HG03103 (cell line): ENCODE data around the gene PRKG1.

Experiments used
- ATAC-seq: cut with Tn5 transposase; IDR thresholded peaks from one replicate; pipeline ENCODE4 v1.9.1; 2021; ENCODE audit warnings: low read depth; ENCODE audit not compliant: unreplicated experiment

Gene PRKG1

DNA sequence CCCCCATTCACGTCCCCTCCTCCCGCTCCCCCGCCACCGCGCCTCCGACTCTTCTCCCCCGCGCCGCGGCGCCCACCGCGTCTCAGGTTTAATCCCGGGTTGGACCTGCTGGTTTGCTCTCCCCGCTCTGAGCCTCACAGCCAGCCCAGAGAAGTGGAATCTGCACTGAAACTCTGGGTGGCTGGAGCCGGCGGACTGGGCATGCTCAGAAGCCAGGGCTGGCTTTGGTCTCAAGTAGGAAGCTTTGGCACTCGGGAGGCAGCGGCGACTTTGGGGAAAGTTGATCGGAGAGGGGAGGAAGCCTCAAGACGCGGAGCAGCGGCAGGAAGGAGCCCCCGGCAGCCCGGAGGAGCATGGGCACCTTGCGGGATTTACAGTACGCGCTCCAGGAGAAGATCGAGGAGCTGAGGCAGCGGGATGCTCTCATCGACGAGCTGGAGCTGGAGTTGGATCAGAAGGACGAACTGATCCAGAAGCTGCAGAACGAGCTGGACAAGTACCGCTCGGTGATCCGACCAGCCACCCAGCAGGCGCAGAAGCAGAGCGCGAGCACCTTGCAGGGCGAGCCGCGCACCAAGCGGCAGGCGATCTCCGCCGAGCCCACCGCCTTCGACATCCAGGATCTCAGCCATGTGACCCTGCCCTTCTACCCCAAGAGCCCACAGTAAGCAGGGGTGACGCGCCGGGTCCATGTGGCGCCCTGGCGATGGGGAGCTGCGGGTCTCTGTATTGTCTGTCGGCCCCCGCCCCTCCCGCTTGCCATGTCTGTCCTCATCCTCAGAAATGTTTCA is at the start of gene PRKG1:
TSS of gene PRKG1 (plus strand) at position 250 of the 791 bp plus-strand sequence.
- ATAC-seq, result no peak

DNA sequence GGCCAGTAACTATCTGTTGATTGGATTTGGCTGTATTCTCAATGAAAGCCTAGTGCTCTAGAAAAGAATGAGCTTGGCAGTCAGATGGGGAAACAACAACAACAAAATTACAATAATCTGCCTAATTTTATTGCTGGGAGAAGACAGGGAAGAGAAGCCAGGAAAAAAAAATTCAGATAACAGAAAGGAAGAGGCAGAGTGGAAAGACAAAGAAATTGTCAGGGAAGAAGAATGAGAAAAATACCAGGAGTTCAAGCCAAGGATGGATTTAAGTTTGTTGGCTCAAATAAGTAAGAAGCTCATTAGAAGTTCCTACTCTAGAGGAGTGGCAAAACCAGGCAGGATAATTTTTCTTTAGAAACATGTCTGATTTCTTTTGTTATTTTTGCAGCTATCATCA is 45.9 kb upstream of the PRKG1 start:
- ATAC-seq, result no peak

DNA sequence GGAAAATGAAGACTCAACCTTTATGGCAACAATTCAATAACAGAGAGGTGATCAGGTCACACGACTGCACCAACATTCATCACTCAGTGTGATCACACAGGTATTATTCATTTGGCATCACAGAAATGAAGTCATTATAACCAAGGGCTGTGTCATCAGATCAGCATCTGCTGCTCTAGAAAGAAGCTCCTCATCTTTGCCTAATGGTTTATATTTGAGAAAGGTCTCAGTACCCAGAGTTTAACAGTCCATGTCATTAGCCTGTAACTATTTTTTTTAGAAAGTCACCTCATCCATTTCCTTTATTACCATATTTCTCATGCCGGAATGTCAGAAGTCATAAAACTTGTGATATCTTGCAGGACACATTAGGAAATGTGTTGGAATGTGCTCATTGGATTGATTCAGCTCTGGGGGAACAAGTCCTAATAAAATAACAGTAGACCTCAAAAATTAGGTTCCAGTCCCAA is 45.1 kb upstream of the PRKG1 start:
- ATAC-seq, result no peak

DNA sequence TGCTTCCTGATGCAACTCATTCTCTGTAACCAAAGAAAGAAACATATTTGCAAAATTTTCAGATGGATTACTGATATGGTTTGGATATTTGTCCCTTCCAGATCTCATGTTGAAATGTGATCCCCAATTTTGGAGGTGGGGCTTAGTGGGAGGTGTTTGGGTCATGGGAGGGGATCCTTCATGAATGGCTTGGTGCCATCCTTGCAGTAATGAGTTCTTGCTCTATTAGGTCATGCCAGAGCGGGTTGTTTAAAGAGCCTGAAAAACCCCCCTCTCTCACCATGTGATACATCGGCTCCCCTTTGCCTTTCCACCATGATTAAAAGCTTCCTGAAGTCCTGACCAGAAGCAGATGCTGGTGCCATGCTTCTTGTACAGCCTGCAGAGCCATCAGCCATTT is 43.8 kb upstream of the PRKG1 start:
- ATAC-seq, result no peak

DNA sequence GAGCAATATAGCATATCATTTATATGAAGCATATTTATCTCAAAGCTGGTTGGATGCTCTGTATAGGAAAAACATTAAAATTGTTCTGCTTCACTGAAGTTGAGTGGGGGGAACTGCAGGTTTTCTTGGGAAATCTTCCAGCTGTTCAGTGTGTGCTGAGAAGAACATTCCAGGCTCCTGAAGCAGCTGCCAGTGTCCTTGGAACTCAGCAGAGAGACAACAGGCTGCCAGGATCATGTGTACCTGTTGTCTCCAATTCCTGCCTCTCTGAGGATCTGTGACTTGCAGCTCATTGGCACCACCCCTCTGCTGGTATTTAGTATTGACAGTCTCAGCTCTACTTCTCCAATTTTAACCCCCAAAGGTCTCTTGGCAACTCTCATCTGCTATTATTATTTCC is 42.3 kb upstream of the PRKG1 start:
- ATAC-seq, result no peak

DNA sequence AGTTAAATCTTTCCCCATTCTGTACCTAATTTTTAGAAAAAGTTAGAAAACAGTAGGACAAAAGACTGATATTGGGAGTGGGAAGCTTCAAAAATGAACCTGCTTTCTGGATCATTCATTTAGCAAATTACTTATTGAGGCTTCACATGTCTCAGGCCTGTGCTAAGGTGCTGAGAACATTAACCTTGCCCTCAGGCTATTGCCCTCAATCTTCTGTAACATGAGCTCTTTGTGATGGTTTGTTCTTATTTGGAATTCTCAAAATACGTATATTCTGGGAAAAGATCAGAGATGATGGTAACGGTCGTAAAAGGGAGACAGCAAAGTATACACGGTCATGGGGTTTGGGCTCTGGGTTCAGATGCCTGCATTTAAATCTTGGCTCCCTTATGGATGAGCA is 39.5 kb upstream of the PRKG1 start:
- ATAC-seq, result no peak

DNA sequence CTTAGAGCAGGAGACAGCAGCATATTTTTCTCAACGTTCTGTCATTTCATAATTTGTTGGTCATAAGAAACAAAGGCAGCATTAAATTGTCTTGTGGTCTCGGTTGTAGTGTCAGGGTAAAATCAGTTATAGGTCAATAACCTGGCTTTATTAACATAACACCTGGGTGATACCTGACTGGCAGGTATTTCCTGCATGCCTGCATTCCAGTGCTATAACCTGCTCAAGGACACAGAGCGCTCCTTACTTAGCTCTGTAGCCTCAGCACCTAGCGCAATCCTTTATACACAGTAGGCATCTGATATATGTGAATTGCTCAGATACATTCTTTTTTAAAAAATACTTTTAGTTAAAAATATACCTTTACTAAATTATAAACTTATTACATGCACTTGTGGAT is 38.9 kb upstream of the PRKG1 start:
- no peak for ATAC-seq

DNA sequence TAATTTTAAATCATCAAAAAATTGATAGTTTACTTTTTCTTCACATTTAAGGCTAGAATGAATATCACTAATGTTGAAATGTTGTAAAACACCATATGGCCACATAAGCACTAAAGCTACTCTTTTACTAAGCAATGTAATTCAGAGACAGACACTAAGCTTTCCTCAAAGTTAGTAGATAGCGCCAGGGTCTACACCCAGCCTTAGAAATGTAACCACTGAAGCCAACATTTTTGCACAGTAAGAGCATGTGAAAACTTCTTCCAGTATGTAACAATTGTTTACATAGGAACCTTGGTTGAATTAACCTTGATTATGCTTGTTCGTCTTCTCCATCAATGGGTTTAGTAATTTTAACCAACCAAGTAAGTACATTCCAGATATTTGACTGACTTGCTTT is 28.4 kb upstream of the PRKG1 start:
- ATAC-seq, result no peak

DNA sequence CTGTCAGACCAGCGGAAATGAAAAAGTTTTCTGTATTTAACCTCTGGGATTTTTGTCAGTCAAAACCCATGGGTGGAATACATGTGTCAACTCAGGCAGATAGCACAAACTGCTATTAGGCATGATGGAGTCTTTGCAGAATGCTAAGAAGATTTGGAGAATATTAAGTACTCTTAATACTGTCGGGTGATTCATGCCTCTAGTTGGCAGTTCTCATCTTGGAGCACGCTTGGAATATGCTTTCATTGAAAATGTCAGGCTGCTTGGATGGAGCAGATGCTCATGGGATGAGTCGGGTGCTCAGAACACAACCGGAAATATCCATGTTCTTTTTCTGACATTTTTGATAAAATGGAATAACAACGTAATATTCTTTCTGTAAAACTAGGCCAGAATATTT is 27.6 kb upstream of the PRKG1 start:
- no peak for ATAC-seq

DNA sequence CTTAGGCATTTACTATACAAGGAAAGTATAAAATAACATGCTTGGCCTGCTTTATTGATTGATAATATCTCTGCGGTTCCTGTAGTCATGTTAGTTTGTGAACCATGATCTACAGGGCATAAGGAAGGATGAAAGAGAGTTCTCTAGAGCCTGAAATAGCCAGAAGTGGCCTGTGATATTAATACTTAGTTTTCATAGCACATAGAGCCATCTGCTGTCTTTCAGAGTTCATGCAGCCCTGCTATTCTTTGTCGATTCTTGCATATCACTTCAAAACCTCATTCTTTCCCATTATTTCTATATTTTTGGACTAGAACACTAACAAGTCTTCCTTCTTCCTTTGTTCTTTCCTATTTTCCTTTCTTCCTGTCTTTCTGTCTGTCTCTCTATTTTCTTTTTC is 26.4 kb upstream of the PRKG1 start:
- ATAC-seq, result no peak

DNA sequence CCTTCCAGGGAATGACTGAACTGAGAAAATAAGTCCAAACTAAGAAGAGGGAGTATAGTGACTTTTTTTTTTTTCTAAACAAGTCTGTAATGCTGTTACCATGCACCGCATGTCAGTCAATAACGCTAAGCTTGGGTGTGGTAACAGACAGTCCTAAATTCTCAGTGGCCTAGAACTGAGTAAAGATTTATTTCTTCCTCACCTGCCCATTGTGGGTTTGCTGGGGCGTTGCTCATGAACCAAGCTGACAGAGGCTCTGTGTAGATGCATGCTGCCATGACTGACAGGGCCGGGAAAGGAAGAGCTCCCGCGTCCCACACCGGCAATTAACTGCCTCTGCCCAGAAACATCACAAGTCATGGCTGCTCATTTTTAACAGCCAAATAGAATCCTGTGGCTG is 25.5 kb upstream of the PRKG1 start:
- ATAC-seq, result no peak

DNA sequence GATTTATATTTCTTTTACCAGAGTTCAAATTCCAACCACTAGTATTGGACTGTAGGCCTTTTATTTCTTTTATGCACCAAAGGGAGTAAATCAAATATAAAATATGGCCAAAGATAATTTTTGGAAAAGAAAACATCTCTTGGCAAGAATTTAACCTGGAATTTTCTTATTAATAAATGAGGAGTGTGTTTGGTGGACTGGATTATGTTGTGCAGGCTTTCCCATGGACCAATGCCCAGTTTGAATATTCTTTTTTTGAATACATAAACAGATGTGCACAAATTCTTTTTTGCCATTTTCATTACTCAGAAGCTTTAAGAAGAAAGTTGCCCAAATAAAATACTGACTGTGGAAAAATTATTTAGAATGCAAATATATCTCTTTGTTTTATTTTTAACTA is 22.1 kb upstream of the PRKG1 start:
- no peak for ATAC-seq

DNA sequence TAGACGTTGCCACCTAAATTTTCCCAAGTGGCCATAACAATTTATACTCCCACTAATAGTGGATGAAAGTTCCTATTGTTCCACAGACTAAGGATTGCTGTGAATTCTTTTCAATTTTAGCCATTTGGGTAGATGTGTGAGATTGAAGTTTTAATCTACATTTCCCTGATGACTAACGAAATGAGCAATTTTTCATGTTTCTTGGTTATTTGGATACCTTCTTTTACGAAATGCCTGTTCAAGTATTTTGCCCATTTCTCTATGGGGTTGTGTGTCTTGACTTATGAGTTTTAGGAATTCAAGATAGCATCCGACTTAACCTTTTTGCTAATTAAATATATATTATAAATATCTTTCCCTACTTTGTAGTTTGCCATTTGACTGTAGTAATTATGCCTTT is 16.4 kb upstream of the PRKG1 start:
- ATAC-seq, result no peak

DNA sequence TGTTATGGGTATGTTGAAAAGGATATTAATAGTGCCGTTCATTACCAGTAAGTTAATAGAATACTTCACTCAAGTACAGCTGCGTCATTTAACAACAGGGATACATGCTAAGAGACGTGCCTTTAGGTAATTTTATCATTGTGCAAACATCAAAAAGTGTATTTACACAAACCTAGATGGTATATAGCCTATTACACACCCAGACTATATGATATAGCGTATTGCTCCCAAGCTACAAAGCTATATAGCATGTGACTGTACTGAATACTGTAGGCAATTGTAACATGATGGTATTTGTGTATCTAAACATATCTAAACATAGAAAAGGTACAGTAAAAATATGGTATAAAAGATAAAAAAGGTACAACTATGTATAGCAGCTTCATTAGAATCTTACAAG is 11.1 kb upstream of the PRKG1 start:
- no peak for ATAC-seq

DNA sequence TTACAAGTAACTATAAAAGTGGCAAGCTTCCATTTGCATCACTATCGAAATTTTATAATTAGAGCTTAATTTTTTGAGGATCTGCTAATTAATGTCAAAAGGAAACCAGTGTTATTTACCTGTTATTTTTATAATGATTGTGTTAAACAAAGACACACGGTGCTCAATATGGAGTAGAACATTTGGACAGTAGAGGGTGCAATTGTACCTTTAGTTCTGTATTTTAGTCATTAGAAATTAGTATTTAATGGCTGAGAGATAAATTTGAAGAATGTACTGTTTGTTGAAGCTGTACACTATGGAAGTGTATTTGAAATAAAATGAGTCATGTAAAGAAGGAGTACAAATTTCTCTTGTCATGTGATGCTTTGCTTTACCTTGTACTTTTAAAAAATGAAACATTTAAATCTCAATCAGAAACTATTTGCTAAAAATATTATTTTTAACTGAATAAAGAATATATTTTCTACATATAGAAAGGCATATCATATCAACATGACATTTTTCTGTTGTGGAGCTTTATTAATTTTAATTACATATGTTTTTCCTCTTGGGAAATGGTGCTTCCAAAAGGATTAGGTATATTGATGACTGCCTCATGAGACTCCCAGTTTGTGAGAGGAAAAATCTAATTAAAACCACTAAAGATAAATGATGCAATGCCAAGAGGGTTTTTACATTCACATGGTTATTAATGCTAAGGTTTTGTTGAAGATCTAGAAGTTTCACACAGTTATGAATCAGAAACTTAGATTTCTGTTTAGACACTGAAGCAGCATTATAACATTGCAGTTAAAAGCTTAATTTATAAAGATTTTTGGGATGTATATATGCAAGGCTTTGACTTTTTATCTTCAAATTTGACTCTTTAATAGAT is 10.4 kb upstream of the PRKG1 start:
- no peak for ATAC-seq

DNA sequence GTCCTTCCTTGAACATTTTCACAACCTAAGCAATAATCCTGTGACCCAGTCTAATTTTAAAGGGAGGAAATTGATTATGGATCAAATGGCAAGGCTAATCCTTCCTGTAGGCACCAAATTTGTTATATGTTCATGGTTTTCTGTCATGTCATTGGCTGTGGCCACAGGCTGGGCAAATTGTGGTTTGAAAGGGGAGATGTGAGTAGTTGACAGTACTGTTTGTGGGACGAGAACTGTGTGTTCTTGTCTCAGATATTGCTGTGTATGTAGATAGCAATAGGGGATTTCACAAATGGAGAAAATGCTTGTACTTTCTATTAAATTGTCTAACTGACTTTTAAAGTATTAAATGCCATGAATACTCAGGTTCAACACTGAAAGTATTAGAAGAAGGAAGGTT is 8.1 kb upstream of the PRKG1 start:
- ATAC-seq, result no peak

DNA sequence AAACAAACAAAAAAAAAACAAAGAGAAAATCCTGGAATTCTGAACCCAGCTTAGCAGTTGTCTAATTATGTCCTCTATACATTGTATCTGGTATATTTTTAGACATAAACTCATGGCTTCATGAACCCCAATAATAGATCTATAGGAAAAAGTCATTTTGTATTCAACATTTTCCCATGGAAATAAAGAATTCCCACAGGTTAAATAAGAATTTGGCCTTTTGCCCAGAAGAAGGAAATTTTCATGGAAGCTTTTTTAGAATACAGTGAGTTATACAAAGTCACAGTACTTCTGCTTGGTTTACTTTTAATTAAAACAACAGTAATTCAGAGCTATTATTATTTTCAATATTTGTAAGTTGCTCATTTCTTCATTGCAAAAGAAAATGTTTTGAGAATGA is 2.1 kb upstream of the PRKG1 start:
- ATAC-seq, result no peak

DNA sequence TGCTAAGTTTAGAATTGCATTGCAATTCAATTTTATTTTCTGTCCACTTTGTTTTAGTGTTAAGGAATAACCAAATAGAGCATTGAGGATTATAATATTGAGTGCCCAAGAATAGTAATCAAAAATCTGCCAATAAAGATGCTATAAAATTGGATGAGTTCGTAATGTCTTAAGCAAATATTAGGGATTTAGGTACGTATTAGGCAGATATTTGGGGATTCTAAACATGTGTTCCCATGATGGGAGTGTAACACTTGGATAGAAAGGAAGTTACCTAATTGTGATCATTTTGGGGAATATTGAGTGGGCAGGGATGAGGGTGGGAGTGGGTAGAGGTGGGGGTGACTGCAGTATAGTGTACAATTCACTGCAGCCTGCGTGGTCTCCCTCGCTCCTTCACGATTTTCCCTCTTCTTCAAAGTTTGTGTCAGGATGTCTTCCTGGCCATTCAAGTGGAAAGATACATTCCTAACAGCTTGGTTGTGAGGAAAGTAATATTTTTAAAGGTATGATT is 1.3 kb upstream of the PRKG1 start:
- no peak for ATAC-seq

DNA sequence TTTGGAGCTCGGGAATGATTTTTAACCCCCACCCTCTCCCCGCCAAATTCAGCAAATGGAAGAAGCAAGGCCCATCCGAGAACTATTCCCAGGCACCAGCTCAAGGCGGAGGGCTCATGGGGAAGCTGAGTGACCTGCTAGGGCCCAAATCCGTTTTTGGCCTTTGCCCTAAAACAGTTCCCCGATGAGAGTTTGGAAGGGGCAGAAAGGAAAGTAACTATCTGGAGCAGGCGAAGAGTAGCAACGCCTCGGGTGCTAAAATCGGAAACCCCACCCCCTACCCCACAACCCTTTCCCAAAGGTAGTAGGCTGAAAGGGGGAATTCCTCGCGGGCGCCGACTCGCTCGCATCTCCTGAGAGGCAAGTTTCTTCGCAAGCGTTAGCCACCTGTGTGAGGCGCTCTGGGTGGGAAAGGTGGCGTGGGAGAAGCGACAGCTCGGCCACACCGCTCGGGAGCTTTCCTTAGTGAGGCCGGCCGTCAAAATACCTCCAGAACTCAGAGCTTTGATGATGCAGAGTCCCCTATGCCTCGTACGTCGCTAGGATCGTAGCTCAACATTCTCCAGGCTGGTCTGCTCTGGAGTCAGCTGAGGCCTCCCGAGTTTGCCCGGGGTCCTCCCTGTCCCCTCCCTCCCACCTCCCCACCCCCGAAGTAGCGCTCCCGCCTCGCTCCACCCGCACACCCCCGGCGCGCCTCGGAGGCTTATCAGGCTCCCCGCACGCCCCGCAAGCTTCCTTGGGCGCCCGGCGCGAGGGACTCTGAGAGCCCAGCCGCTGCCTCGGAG is 642 bp upstream of the PRKG1 start:
- no peak for ATAC-seq

DNA sequence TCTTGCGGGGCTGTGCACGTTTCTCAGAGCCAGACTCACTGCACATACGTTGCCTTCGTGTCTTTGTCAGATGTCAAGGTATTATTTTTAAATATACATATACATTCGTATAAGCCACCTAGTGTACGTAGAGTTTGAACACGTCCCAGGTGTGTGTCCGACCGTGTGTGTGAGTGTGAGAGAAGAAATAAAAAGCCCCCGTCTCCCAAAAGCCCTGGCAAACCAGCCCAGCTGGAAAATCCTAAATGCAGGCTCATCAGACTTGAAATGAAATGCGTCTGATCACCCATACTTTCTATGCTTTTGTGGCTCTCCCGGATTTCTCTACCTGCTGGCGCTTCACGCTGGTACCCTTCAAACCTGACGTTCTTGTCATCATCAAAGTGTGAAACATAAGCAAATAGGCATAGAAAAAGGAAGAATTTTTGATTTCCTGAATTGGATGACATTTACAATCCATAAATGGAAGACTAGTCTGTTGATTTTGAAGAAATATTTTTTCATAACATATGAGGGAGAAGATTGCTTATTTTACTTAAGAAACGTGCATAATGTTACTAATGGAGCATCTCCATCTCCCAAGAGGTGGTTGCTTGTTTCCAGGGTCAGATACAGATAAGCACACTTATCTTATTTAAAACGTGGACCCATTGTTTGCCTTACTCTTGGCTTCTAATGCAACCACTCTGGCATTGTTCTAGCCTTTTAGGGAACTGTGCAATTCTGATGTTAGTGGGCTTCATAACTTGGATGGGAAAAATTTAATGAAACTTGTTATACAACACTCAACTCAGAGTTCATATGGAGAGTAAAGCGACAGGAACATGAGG is 971 bp downstream of the PRKG1 start:
- ATAC-seq, result no peak
